GM23338 (cell line): ENCODE measurements around the gene HNRNPUL2. TPM values are rescaled to one million over a fixed set of nuclear protein-coding genes. Genes with fewer than 3 reads are reported as not detected.

Experiments used
- ATAC-seq: fragments of 200-7000 bp; cut with Tn5 transposase; 3 replicates; pipeline ENCODE4 v1.9.1; 2020
- DNase-seq: peaks from one replicate; pipeline ENCODE4 v3.0.0-alpha.2; 2015; ENCODE audit warnings: low spot score
- H2AFZ ChIP-seq: fragments of 200-600 bp; sonication (generic); 2 replicates; pipeline ENCODE4 v1.8.0; 2016; ENCODE audit warnings: antibody characterized with exemption, mild to moderate bottlenecking, moderate library complexity
- H3F3A ChIP-seq: fragments of 200-600 bp; sonication (generic); replicated peaks from 2 replicates; pipeline ENCODE4 v1.8.0; 2017; ENCODE audit warnings: antibody characterized with exemption, mixed run types, low read depth
- H3K27ac ChIP-seq: fragments of 200-600 bp; sonication (generic); 2 replicates; pipeline ENCODE4 v1.6.1; 2016; ENCODE audit warnings: low read depth
- H3K27me3 ChIP-seq: fragments of 200-600 bp; sonication (generic); 2 replicates; pipeline ENCODE4 v1.8.0; 2016; ENCODE audit warnings: mild to moderate bottlenecking, mixed run types, moderate library complexity; ENCODE audit not compliant: insufficient read depth
- H3K36me3 ChIP-seq: fragments of 200-600 bp; sonication (generic); 2 replicates; pipeline ENCODE4 v1.8.0; 2016; ENCODE audit warnings: mild to moderate bottlenecking; ENCODE audit not compliant: insufficient read depth
- H3K4me1 ChIP-seq: fragments of 200-600 bp; sonication (generic); 2 replicates; pipeline ENCODE4 v1.8.0; 2016; ENCODE audit warnings: mild to moderate bottlenecking, moderate library complexity; ENCODE audit not compliant: insufficient read depth
- H3K4me2 ChIP-seq: fragments of 200-600 bp; sonication (generic); 2 replicates; pipeline ENCODE4 v1.7.1; 2017; ENCODE audit warnings: mixed run types
- H3K4me3 ChIP-seq: fragments of 200-600 bp; sonication (generic); 2 replicates; pipeline ENCODE4 v1.6.1; 2016; ENCODE audit warnings: mixed run types
- H3K79me2 ChIP-seq: fragments of 200-600 bp; sonication (generic); replicated peaks from 2 replicates; pipeline ENCODE4 v1.8.0; 2017; ENCODE audit warnings: mild to moderate bottlenecking; ENCODE audit not compliant: insufficient read depth
- H3K9me2 ChIP-seq: fragments of 200-600 bp; sonication (generic); 2 replicates; pipeline ENCODE4 v1.8.0; 2017; ENCODE audit not compliant: insufficient read depth
- H4K20me1 ChIP-seq: fragments of 200-600 bp; sonication (generic); replicated peaks from 2 replicates; pipeline ENCODE4 v1.8.0; 2017; ENCODE audit warnings: mild to moderate bottlenecking; ENCODE audit not compliant: insufficient read depth
- H3K27ac Mint-ChIP-seq: 2 replicates; pipeline ENCODE4 v1.8.0; 2020; ENCODE audit warnings: inconsistent platforms, mild to moderate bottlenecking, moderate library complexity, mixed read lengths
- H3K27me3 Mint-ChIP-seq: 3 replicates; pipeline ENCODE4 v1.8.0; 2022; ENCODE audit warnings: low read depth, mild to moderate bottlenecking, moderate library complexity, mixed read lengths, inconsistent platforms; ENCODE audit not compliant: insufficient read depth, poor library complexity
- H3K36me3 Mint-ChIP-seq: 3 replicates; pipeline ENCODE4 v1.8.0; 2021; ENCODE audit warnings: low read depth, mild to moderate bottlenecking, inconsistent platforms, moderate library complexity, mixed read lengths
- H3K4me1 Mint-ChIP-seq: 3 replicates; pipeline ENCODE4 v1.8.0; 2020; ENCODE audit warnings: mild to moderate bottlenecking, inconsistent platforms, mixed read lengths
- H3K4me3 Mint-ChIP-seq: 3 replicates; pipeline ENCODE4 v1.8.0; 2021; ENCODE audit warnings: moderate library complexity, mild to moderate bottlenecking, inconsistent platforms, mixed read lengths
- H3K9me3 Mint-ChIP-seq: 3 replicates; pipeline ENCODE4 v1.8.0; 2020; ENCODE audit warnings: moderate library complexity, mild to moderate bottlenecking, inconsistent platforms, mixed read lengths
- CREB1 ChIP-seq: fragments of 250-450 bp; sonication (Bioruptor Pico); IDR thresholded peaks from 2 replicates; pipeline ENCODE4 v1.5.0; 2020; ENCODE audit warnings: low read depth, mild to moderate bottlenecking, moderate library complexity
- ETS1 ChIP-seq: IDR thresholded peaks from 2 replicates; pipeline ENCODE4 v1.6.1; 2016; ENCODE audit warnings: antibody characterized with exemption
- EZH2phosphoT487 ChIP-seq: fragments of 200-600 bp; sonication (generic); IDR thresholded peaks from one replicate; pipeline ENCODE4 v1.8.1; 2018; ENCODE audit warnings: antibody characterized with exemption; ENCODE audit not compliant: unreplicated experiment
- JUNB ChIP-seq: IDR thresholded peaks from one replicate; pipeline ENCODE4 v1.6.1; 2016; ENCODE audit warnings: antibody characterized with exemption; ENCODE audit not compliant: unreplicated experiment
- POLR2AphosphoS5 ChIP-seq: IDR thresholded peaks from 2 replicates; pipeline ENCODE4 v1.6.1; 2016; ENCODE audit warnings: antibody characterized with exemption, low read depth
- REST ChIP-seq: IDR thresholded peaks from one replicate; pipeline ENCODE4 v1.6.1; 2018; ENCODE audit warnings: antibody characterized with exemption; ENCODE audit not compliant: unreplicated experiment
- STAT1 ChIP-seq: IDR thresholded peaks from one replicate; pipeline ENCODE4 v1.6.1; 2016; ENCODE audit warnings: antibody characterized with exemption; ENCODE audit not compliant: unreplicated experiment
- long read RNA-seq: library from polyadenylated mRNA; unstranded; transcript quantifications from one replicate; pipeline ENCODE4 v2.0.0, GENCODE V29; 2020; ENCODE audit not compliant: unreplicated experiment
- polyA plus RNA-seq: library from polyadenylated mRNA; unstranded; fragments of >200 nt; fragmentation: Nextera tagmentation; extraction: Ambion mirVana; gene quantifications from 2 replicates; pipeline ENCODE4 v1.2.1, GENCODE V29; 2016
- total RNA-seq: library from RNA; depleted of rRNA; stranded (reverse); fragments of >200 nt; shearing (Covaris generic); gene quantifications from 2 replicates; pipeline ENCODE4 v1.2.3, GENCODE V29; 2014; rRNA removed

The HNRNPUL2 gene
- total RNA-seq (18.3 and 21.7 TPM in 2 replicates), polyA plus RNA-seq (9.4 and 10.9 TPM in 2 replicates)
- long read RNA-seq, partial matches to known transcripts = 0 of 2 reads
- long read RNA-seq, other reads (novel, unspliced or antisense) = 2 of 2 reads

- Histone ChIP-seq H3K27ac (peak within 1 kb of the TSS; percentile 97), H3K4me1 (peaks cover 24% of the 10 kb centered on the region), H3F3A (peaks cover 43% of the 10 kb centered on the region), H3K9me2 (no peaks in the 10 kb centered on the region), H3K4me2 (peak within 1 kb of the TSS; percentile 98), H2AFZ (no peak within 1 kb of the TSS; the same call in 1 of the 2 replicates), H3K36me3 (peaks cover 26% of the 10 kb centered on the region), H3K27me3 (no peaks in the 10 kb centered on the region), H4K20me1 (peaks cover 35% of the 10 kb centered on the region), H3K79me2 (peaks cover 76% of the 10 kb centered on the region), H3K4me3 (peak within 1 kb of the TSS; percentile 59)
- H3K36me3 Mint-ChIP-seq = peaks cover 38% of the 10 kb centered on the region
- no peaks in the 10 kb centered on the region; the same call in 2 of the 3 replicates for H3K9me3 Mint-ChIP-seq
- peak within 1 kb of the TSS; percentile 99 for H3K27ac Mint-ChIP-seq
- ATAC-seq (peak; percentile 81), DNase-seq (peak; percentile 99)
- H3K4me1 Mint-ChIP-seq = peaks cover 21% of the 10 kb centered on the region
- no peak for TF ChIP-seq CREB1 (CRISPR knock-in tag)
- TF ChIP-seq POLR2AphosphoS5 = peak; percentile 90
- peak; percentile 54; the same call in 1 of the 2 replicates for TF ChIP-seq ETS1
- H3K27me3 Mint-ChIP-seq = peaks cover 14% of the 10 kb centered on the region
- peak within 1 kb of the TSS; percentile 98 for H3K4me3 Mint-ChIP-seq
Observed at GRCh38 chr11:62727165-62727871, at the start of gene HNRNPUL2. Gene HNRNPUL2, minus strand, starts transcription at chr11:62727457. Its CDS starts 301 bp downstream, at chr11:62727156.

- no peak for ATAC-seq
Observed at GRCh38 chr11:62775646-62776045, 48.4 kb upstream of the HNRNPUL2 start.

More at GRCh38 chr11:62775646-62776045, 48.4 kb upstream of the HNRNPUL2 start:
- peaks cover 8% of the 10 kb centered on the region for H3F3A ChIP-seq
- H3K9me2 ChIP-seq = no peaks in the 10 kb centered on the region
- H2AFZ ChIP-seq = no peak overlapping the region
- no peak for DNase-seq
- H3K4me1 ChIP-seq = 0 out of 2 replicates have a peak, but pooled peaks cover under 1% of the 10 kb centered on the region
- TF ChIP-seq EZH2phosphoT487 (no peak), JUNB (no peak), REST (no peak), STAT1 (no peak)
- no peaks in the 10 kb centered on the region for H3K27me3 ChIP-seq
- Mint-ChIP-seq H3K4me1 (peaks cover under 1% of the 10 kb centered on the region; the same call in 2 of the 3 replicates), H3K27me3 (peaks cover 8% of the 10 kb centered on the region), H3K27ac (peak overlapping the region; percentile 74; the same call in 1 of the 2 replicates), H3K36me3 (peaks cover 52% of the 10 kb centered on the region), H3K9me3 (no peaks in the 10 kb centered on the region; the same call in 2 of the 3 replicates), H3K4me3 (no peak overlapping the region)
- no peak overlapping the region for H3K4me2 ChIP-seq
- H3K36me3 ChIP-seq = peaks cover 17% of the 10 kb centered on the region; the same call in 1 of the 2 replicates
- H3K79me2 ChIP-seq = peaks cover 31% of the 10 kb centered on the region
- no peak overlapping the region for H3K4me3 ChIP-seq
- no peak overlapping the region for H3K27ac ChIP-seq
- H4K20me1 ChIP-seq = peaks cover 3% of the 10 kb centered on the region; the same call in 1 of the 2 replicates
